NCI-H2196 (cell line): Measurements from ENCODE around the gene SLC38A3.

Experiments used
- DNase-seq: peaks from one replicate; lab custom pipeline; 2025; ENCODE audit not compliant: unreplicated experiment; lab: John Stamatoyannopoulos, UW

The SLC38A3 gene

GRCh38 chr3:50190936-50191660, 14.0 kb upstream of the SLC38A3 start, which contains the start of gene GNAT1:
TSS of gene GNAT1 (plus strand) at chr3:50191610. CDS start at chr3:50191726, 116 bp downstream.
- DNase-seq: no peak

- no peak for DNase-seq
Measured at GRCh38 chr3:50192124-50192523, 12.9 kb upstream of the SLC38A3 start.

GRCh38 chr3:50192689-50193141, 12.4 kb upstream of the SLC38A3 start:
- DNase-seq: peak; percentile 41

GRCh38 chr3:50193286-50193685, 11.8 kb upstream of the SLC38A3 start:
- no peak for DNase-seq

- no peak for DNase-seq
Measured at GRCh38 chr3:50193746-50194127, 11.3 kb upstream of the SLC38A3 start.

- DNase-seq: peak; percentile 43
Measured at GRCh38 chr3:50194128-50194902, 10.8 kb upstream of the SLC38A3 start.

- no peak for DNase-seq
Measured at GRCh38 chr3:50194903-50195500, 10.1 kb upstream of the SLC38A3 start.

- DNase-seq: no peak
Measured at GRCh38 chr3:50195501-50196252, 9.4 kb upstream of the SLC38A3 start.

- DNase-seq: no peak
Measured at GRCh38 chr3:50196253-50196801, 8.7 kb upstream of the SLC38A3 start.

GRCh38 chr3:50201573-50202315, 3.3 kb upstream of the SLC38A3 start:
- no peak for DNase-seq

- DNase-seq: no peak
Measured at GRCh38 chr3:50202353-50203112, 2.5 kb upstream of the SLC38A3 start.

- DNase-seq: no peak
Measured at GRCh38 chr3:50203113-50203808, 1.8 kb upstream of the SLC38A3 start.

GRCh38 chr3:50203809-50204803, 965 bp upstream of the SLC38A3 start:
- no peak for DNase-seq

GRCh38 chr3:50205413-50206276, 574 bp downstream of the SLC38A3 start:
- DNase-seq: peak; percentile 53

- DNase-seq: no peak
Measured at GRCh38 chr3:50207359-50208042, 2.4 kb downstream of the SLC38A3 start.
